OCI-LY1 (cell line): ENCODE measurements around the gene TRABD2A.

Source experiments
- CTCF ChIP-seq: fragments of 200-600 bp; sonication (generic), shearing (Covaris generic); IDR thresholded peaks from 2 replicates; pipeline ENCODE4 v1.5.1; 2017; ENCODE audit warnings: mild to moderate bottlenecking, antibody characterized with exemption, low read length, moderate library complexity, mixed read lengths
- EZH2 ChIP-seq: fragments of 200-600 bp; sonication (generic), shearing (Covaris generic); IDR thresholded peaks from 2 replicates; pipeline ENCODE4 v1.8.0; 2017; ENCODE audit warnings: borderline replicate concordance, mixed run types, mild to moderate bottlenecking, antibody characterized with exemption, low read length, moderate library complexity, mixed read lengths

GRCh38 chr2:84870306-84870705 lies 10.6 kb downstream of the TRABD2A start:
- TF ChIP-seq CTCF (peak; percentile 42), EZH2 (no peak)
